GM18499 (cell line): ENCODE data around the gene LRRN4.
"Not testable (repeated sequence)": the region's sequence is repeated elsewhere in the genome, so short reads cannot be mapped to it uniquely, and the experiment has no call there.

Experiments used
- ATAC-seq: cut with Tn5 transposase; IDR thresholded peaks from one replicate; pipeline ENCODE4 v1.9.1; 2021; ENCODE audit warnings: moderate number of reproducible peaks; ENCODE audit not compliant: insufficient read depth, unreplicated experiment

LRRN4 gene

DNA sequence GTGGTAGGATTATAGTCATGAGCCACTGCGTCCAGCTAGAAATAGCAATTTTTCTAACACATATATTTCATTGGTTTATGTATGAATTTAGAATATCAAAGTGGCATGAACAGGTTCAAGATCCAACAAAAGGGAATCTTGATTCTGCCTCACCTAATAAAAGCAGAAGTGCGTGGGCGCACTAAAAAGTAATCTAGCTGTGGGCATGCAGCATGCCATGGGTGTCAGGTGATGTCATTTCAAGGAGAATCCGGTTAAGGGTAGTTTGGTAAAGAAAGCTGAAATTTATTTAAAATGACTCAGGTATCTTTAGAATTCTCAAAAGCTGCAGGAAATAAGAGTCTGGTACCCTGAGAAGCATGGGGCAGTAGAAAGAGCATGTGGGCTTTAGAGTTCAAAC is 17.6 kb downstream of the LRRN4 start:
- no peak for ATAC-seq

GRCh38 chr20:6034134-6034969 is 19.5 kb downstream of the LRRN4 start:
- no peak for ATAC-seq

DNA sequence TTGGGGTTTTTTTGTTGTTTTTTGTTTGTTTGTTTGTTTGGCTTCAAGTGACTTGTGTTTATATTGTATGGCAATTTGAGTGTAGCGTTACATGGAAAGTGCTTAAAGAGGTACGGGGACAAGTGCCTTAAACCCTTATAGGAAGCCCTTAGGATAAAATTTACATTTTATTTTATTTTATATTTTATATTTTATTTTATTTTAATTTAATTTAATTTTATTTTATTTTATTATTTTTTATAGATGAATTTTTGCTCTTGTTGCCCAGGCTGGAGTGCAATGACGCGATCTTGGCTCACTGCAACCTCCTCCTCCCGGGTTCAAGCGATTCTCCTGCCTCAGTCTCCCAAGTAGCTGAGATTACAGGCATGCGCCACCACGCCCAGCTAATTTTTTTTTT is 21.0 kb downstream of the LRRN4 start:
- not testable (repeated sequence) for ATAC-seq

GRCh38 chr20:6030453-6031080 is 23.3 kb downstream of the LRRN4 start:
- ATAC-seq, result no peak

GRCh38 chr20:6029538-6029937 is 24.3 kb downstream of the LRRN4 start:
- ATAC-seq, result no peak

GRCh38 chr20:6028818-6029217 is 25.0 kb downstream of the LRRN4 start:
- ATAC-seq, result no peak

- ATAC-seq, result no peak
These were observed 27.8 kb downstream of the LRRN4 start for GRCh38 chr20:6026051-6026450.

- no peak for ATAC-seq
These were observed 29.1 kb downstream of the LRRN4 start for GRCh38 chr20:6024768-6025167.

GRCh38 chr20:6017880-6018279 is 36.0 kb downstream of the LRRN4 start:
- ATAC-seq, result no peak

DNA sequence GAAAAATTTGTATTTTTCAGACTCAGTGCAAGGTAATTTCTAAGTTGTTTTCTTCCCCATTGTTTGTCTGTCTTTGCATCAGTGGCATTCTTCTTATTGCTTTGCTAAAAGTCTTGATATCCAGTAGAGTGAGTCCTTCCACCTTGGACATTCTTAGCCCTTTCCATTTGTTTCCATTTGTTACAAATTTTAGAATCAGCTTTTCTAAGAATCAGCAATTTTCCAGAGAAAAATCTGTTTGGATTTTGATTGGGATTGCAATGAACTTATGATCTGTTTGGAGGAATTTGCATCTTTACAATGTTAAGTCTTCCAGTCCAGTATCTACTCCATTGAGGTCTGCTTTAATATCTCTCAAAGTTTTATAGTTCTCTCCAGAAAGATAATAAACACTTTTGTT is 36.4 kb downstream of the LRRN4 start:
- ATAC-seq, result no peak

DNA sequence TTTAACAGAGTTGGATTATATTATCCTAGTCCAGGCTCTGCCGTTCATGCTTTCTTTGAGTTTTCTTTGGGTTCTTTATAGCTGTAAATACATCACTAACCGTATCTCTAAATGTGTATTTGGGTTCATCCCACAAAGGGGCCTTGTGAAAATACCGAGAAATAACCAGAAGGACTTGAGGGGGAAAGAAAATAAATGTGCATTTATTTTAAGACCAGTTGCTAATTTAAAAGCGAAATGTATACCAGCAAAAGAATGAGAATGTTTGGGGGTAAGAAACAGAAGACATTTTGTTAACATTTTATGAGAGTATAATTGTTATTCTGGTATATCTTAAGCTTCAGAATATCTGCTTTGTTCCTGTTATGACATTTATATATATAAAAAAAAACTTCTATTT is 38.9 kb downstream of the LRRN4 start:
- ATAC-seq, result no peak

GRCh38 chr20:6014017-6014416 is 39.8 kb downstream of the LRRN4 start:
- no peak for ATAC-seq

DNA sequence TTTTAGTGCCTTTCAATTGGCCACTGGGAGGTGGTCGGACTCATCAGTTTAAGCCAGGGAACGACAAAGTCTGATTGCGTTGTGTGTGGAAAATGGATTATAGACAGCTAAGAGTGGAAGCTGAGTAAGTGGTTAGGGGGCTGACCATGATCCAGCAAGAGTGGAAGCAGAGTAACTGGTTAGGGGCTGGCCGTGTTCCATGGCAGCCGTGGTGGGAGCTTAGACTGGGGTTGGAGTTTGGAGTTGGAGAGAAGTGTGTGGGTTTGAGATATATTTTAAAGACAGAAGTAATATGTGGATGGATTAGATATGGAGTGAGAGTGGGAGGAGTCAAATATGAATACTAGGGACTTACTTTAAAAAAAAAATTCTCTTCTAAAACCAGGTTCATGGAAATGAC is 41.7 kb downstream of the LRRN4 start:
- ATAC-seq, result no peak

- no peak for ATAC-seq
These were observed 45.6 kb downstream of the LRRN4 start for GRCh38 chr20:6008254-6008653.

- no peak for ATAC-seq
These were observed 46.2 kb downstream of the LRRN4 start for GRCh38 chr20:6007529-6008103.

- ATAC-seq, result no peak
These were observed 46.7 kb downstream of the LRRN4 start for GRCh38 chr20:6007094-6007528.

GRCh38 chr20:6006603-6006949 is 47.3 kb downstream of the LRRN4 start:
- ATAC-seq, result no peak

DNA sequence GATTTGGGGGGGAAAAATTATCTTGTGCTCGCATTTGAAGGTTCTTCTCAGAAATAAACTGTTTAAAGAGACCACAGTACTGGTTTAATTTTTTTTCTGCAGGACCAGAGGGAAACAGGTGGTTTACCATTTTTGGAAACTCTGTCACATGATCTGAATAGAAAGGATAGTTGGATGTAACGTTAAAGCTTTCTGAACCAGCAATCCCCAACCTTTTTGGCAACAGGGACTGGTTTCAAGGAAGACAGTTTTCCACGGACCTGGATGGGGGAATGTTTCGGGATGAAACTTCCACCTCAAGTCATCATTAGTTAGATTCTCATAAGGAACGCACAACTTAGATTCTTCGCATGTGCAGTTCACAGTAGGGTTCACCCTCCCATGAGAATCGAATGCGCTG is 53.0 kb downstream of the LRRN4 start:
- ATAC-seq, result no peak

DNA sequence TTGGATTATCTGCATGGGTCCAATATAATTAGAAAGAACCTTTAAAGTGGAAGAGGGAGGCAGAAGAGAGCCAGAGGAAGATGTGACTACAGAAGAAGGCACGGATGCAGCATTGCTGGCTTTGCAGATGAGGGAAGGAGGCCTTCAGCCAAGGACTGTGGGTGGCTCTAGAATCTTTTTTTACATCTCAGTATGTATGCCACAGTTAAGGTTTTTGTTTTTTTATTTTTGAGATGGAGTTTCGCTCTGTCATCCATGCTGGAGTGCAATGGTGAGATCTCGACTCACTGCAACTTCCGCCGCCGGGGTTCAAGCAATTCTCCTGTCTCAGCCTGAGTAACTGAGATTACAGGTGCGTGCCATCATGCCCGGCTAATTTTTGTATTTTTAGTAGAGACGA is 54.1 kb downstream of the LRRN4 start:
- no peak for ATAC-seq

- ATAC-seq, result peak; percentile 88
These were observed 57.1 kb downstream of the LRRN4 start for GRCh38 chr20:5996765-5997164.

GRCh38 chr20:5991623-5992441 is 62.0 kb downstream of the LRRN4 start:
- ATAC-seq, result no peak
